GM23338 (cell line): ENCODE measurements around the gene NIN.

Experiments
- CTCF ChIP-seq, 2 experiments: fragments of 200-600 bp in 1 of 2; sonication (generic) in 1 of 2; conservative IDR thresholded peaks; 2 replicates each; pipeline versions ENCODE4 v1.5.1 to v1.6.1; 2016 to 2017; ENCODE audit warnings: antibody characterized with exemption in 2 of 2, low read depth in 2 of 2, mild to moderate bottlenecking in 2 of 2, moderate library complexity in 1 of 2
- EZH2 ChIP-seq: fragments of 200-600 bp; sonication (generic); IDR thresholded peaks from one replicate; pipeline ENCODE4 v1.8.0; 2017; ENCODE audit warnings: antibody characterized with exemption, mild to moderate bottlenecking, low read depth; ENCODE audit not compliant: unreplicated experiment
- EZH2phosphoT487 ChIP-seq: fragments of 200-600 bp; sonication (generic); IDR thresholded peaks from one replicate; pipeline ENCODE4 v1.8.1; 2018; ENCODE audit warnings: antibody characterized with exemption; ENCODE audit not compliant: unreplicated experiment
- NANOG ChIP-seq: IDR thresholded peaks from 2 replicates; pipeline ENCODE4 v1.6.1; 2016; ENCODE audit warnings: antibody characterized with exemption, borderline replicate concordance
- ZNF462 ChIP-seq: fragments of 250-450 bp; sonication (Bioruptor Pico); IDR thresholded peaks from 2 replicates; pipeline ENCODE4 v1.5.0; 2020; ENCODE audit warnings: mild to moderate bottlenecking, moderate library complexity

- no peak for TF ChIP-seq CTCF (conservative IDR thresholded peaks at IDR 0.05; ENCODE audit: low read depth in 2 of 2)
- TF ChIP-seq EZH2phosphoT487: no peak
- no peak for TF ChIP-seq NANOG
- no peak for TF ChIP-seq ZNF462 (CRISPR knock-in tag)
- TF ChIP-seq EZH2: no peak
Observed at GRCh38 chr14:50786751-50787464, 44.1 kb downstream of the NIN start.
